Measurements from ENCODE around the gene CTH. TPM values are rescaled to one million over a fixed set of nuclear protein-coding genes. Genes with fewer than 3 reads are reported as not detected.
"Not testable (repeated sequence)": the region's sequence is repeated elsewhere in the genome, so short reads cannot be mapped to it uniquely, and the experiment has no call there.

CTH gene
- total and polyA plus RNA-seq, 2 experiments from 2014 or later = 31.0 to 34.3 TPM

DNA sequence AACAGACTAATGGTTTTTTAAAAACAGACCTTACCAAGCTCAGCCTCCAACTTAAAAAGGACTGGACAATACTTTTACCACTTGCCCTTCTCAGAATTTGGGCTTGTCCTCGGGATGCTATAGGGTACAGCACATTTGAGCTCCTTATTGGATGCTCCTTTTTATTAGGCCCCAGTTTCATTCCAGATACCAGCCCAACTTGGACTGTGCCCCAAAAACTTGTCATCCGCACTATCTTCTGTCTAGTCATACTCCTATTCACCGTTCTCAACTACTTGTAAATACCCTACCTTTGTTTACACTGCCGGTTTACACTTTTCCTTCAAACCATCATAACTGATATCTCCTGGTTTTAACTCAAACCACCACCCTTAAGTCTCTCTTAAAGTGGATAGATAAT lies 38.6 kb upstream of the CTH start (continued):
- TF ChIP-seq REST (IDR thresholded peaks at IDR 0.05; ENCODE audit: unreplicated experiment) (no peak), ZNF331 (CRISPR knock-in tag; IDR thresholded peaks at IDR 0.05; ENCODE audit: low read depth) (no peak), EZH2phosphoT487 (IDR thresholded peaks at IDR 0.05; ENCODE audit: unreplicated experiment) (no peak), STAT1 (IDR thresholded peaks at IDR 0.05; ENCODE audit: unreplicated experiment) (no peak), CREB1 (CRISPR knock-in tag; IDR thresholded peaks at IDR 0.05; ENCODE audit: low read depth) (no peak), CTCF (conservative IDR thresholded peaks at IDR 0.05; ENCODE audit: low read depth in 2 of 2) (no peak)
- TF ChIP-seq, protein P1, sequence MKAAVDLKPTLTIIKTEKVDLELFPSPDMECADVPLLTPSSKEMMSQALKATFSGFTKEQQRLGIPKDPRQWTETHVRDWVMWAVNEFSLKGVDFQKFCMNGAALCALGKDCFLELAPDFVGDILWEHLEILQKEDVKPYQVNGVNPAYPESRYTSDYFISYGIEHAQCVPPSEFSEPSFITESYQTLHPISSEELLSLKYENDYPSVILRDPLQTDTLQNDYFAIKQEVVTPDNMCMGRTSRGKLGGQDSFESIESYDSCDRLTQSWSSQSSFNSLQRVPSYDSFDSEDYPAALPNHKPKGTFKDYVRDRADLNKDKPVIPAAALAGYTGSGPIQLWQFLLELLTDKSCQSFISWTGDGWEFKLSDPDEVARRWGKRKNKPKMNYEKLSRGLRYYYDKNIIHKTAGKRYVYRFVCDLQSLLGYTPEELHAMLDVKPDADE (IDR thresholded peaks at IDR 0.05) = no peak

- ATAC-seq; H3K79me2 ChIP-seq (replicated peaks; ENCODE audit: insufficient read depth); H4K20me1 ChIP-seq (replicated peaks; ENCODE audit: insufficient read depth); H3K36me3 Mint-ChIP-seq (ENCODE audit: low read depth); H3K4me3 Mint-ChIP-seq; H3K9me3 Mint-ChIP-seq; H3K27me3 Mint-ChIP-seq (ENCODE audit: insufficient read depth, low read depth, poor library complexity); H3K4me3 ChIP-seq; H3K36me3 ChIP-seq (ENCODE audit: insufficient read depth); H3F3A ChIP-seq (replicated peaks; ENCODE audit: low read depth); H2AFZ ChIP-seq; H3K27me3 ChIP-seq (ENCODE audit: insufficient read depth); H3K9me2 ChIP-seq (ENCODE audit: insufficient read depth): not testable (repeated sequence)
- Mint-ChIP-seq H3K4me1 (peaks cover 15% of the 10 kb centered on the region), H3K27ac (peak overlapping the region; percentile 90; the same call in 1 of the 2 replicates)
- Histone ChIP-seq H3K4me2 (peak overlapping the region; percentile 9), H3K4me1 (ENCODE audit: insufficient read depth) (peaks cover 19% of the 10 kb centered on the region), H3K27ac (ENCODE audit: low read depth) (peak overlapping the region; percentile 93)
- DNase-seq (ENCODE audit: low spot score) = peak; percentile 67
Measured at GRCh38 chr1:70373580-70373979, 37.5 kb upstream of the CTH start.

GRCh38 chr1:70376196-70376595 lies 34.9 kb upstream of the CTH start:
- Histone ChIP-seq H3K27ac (ENCODE audit: low read depth) (no peak overlapping the region), H3K9me2 (ENCODE audit: insufficient read depth) (no peaks in the 10 kb centered on the region), H3K79me2 (replicated peaks; ENCODE audit: insufficient read depth) (no peaks in the 10 kb centered on the region), H3K4me3 (no peak overlapping the region), H3K4me2 (no peak overlapping the region), H2AFZ (no peak overlapping the region), H4K20me1 (replicated peaks; ENCODE audit: insufficient read depth) (no peaks in the 10 kb centered on the region), H3K36me3 (ENCODE audit: insufficient read depth) (no peaks in the 10 kb centered on the region), H3F3A (replicated peaks; ENCODE audit: low read depth) (no peaks in the 10 kb centered on the region), H3K4me1 (ENCODE audit: insufficient read depth) (peaks cover 19% of the 10 kb centered on the region), H3K27me3 (ENCODE audit: insufficient read depth) (no peaks in the 10 kb centered on the region)
- TF ChIP-seq NANOG (IDR thresholded peaks at IDR 0.05; ENCODE audit: borderline replicate concordance) (no peak), JUNB (IDR thresholded peaks at IDR 0.05; ENCODE audit: unreplicated experiment) (no peak), POLR2AphosphoS5 (IDR thresholded peaks at IDR 0.05; ENCODE audit: low read depth) (no peak), ZNF331 (CRISPR knock-in tag; IDR thresholded peaks at IDR 0.05; ENCODE audit: low read depth) (no peak), ZNF114 (CRISPR knock-in tag; IDR thresholded peaks at IDR 0.05) (no peak), CREB1 (CRISPR knock-in tag; IDR thresholded peaks at IDR 0.05; ENCODE audit: low read depth) (no peak)
- TF ChIP-seq, protein P1 (IDR thresholded peaks at IDR 0.05) = no peak
- Mint-ChIP-seq H3K4me3 (no peak overlapping the region), H3K27me3 (ENCODE audit: insufficient read depth, low read depth, poor library complexity) (no peaks in the 10 kb centered on the region), H3K4me1 (peaks cover 15% of the 10 kb centered on the region), H3K9me3 (no peaks in the 10 kb centered on the region), H3K27ac (no peak overlapping the region), H3K36me3 (ENCODE audit: low read depth) (no peaks in the 10 kb centered on the region)
- no peak for DNase-seq (ENCODE audit: low spot score)
- ATAC-seq = no peak

Data from GM23338 (cell line).